Activated CD4-positive, alpha-beta memory T cell treated with anti-CD3 and anti-CD28 coated beads for 36 hours (primary cell): Measurements from ENCODE around the gene P3H1. TPM values are rescaled to one million over a fixed set of nuclear protein-coding genes. Genes with fewer than 3 reads are reported as not detected.

Experiments
- CTCF ChIA-PET: fragments of 350-600 bp; sonication (Branson Sonifier 250); formaldehyde crosslinking; loops from one replicate; lab custom pipeline; 2021; ENCODE audit warnings: antibody characterized with exemption, inconsistent platforms; lab: Charles Lee
- POLR2A ChIA-PET: fragments of 350-600 bp; sonication (Branson Sonifier 250); formaldehyde crosslinking; loops from one replicate; lab custom pipeline; 2021; ENCODE audit warnings: antibody characterized with exemption; lab: Charles Lee
- DNase-seq: peaks from one replicate; pipeline ENCODE4 v3.0.0-alpha.2; 2020
- H3K27ac Mint-ChIP-seq: one replicate; pipeline ENCODE4 v1.8.0; 2021; ENCODE audit warnings: mixed read lengths
- H3K27me3 Mint-ChIP-seq: one replicate; pipeline ENCODE4 v1.8.0; 2021; ENCODE audit warnings: mixed read lengths
- H3K36me3 Mint-ChIP-seq: one replicate; pipeline ENCODE4 v1.8.0; 2021; ENCODE audit warnings: mixed read lengths
- H3K4me1 Mint-ChIP-seq: one replicate; pipeline ENCODE4 v1.8.0; 2021; ENCODE audit warnings: low read depth, mixed read lengths
- H3K4me3 Mint-ChIP-seq: one replicate; pipeline ENCODE4 v1.8.0; 2021; ENCODE audit warnings: mild to moderate bottlenecking, mixed read lengths
- H3K9me3 Mint-ChIP-seq: one replicate; pipeline ENCODE4 v1.8.0; 2021; ENCODE audit warnings: mixed read lengths
- intact Hi-C: fragments of 100-400 bp; cut with micrococcal nuclease; formaldehyde crosslinking; loops from one replicate; pipeline ENCODE4 v1.15.1; 2023
- total RNA-seq, 2 experiments: library from RNA; stranded (reverse); gene quantifications; one replicate each; pipeline ENCODE4 v1.2.3, GENCODE V29; 2021

The P3H1 gene
- total RNA-seq, 2 experiments from 2014 or later, result 32.0 to 34.8 TPM

DNA sequence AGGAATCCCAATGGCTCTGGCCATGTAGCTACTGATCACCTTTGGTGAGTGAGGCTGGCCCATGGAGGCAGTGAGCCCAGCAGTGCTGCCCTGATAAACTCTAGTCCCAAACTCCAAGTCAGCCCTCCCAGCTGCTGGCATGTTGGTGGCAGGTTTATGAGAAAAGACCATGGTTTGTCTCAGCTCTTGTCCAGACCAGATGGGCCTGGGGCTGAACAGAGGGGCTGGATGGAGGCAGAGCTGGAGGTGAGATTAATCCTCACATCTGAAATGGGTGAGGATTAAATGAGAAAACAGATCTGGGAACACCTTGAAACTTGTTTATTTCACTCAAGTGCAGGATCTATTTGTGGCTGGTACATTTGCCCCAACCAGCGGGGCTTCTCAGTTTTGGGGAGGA lies 21.2 kb upstream of the P3H1 start:
- H3K36me3 Mint-ChIP-seq, result no peaks in the 10 kb centered on the region
- peaks cover 10% of the 10 kb centered on the region for H3K4me1 Mint-ChIP-seq
- POLR2A ChIA-PET, result no interaction called here
- CTCF ChIA-PET, result no interaction called here
- no peak overlapping the region for H3K4me3 Mint-ChIP-seq
- intact Hi-C loops, result no loop called here
- H3K27me3 Mint-ChIP-seq, result no peaks in the 10 kb centered on the region
- H3K27ac Mint-ChIP-seq, result no peak overlapping the region
- no peaks in the 10 kb centered on the region for H3K9me3 Mint-ChIP-seq
- no peak for DNase-seq

DNA sequence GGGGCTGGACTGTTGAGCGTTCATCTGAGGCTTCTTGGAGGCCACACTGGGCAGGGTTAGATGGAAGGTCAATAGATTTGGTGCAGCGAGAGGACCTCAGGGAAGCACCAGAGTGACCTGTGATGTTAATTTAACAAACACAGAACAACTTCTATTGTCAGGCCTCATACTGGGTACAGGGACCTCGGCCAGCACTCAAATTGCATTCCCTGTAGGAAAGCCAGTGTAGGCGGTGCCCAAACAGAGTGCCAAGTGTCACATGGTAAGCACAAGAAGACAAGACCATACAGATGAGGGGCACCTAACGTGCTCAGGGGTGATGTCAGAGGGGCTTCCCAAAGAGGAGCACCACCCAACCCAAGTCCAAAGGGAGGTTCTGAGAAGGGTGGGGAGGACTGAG lies 19.3 kb upstream of the P3H1 start:
- H3K4me3 Mint-ChIP-seq, result peak overlapping the region; percentile 40
- intact Hi-C loops, result no loop called here
- DNase-seq, result no peak
- peaks cover 10% of the 10 kb centered on the region for H3K4me1 Mint-ChIP-seq
- H3K27ac Mint-ChIP-seq, result no peak overlapping the region
- no peaks in the 10 kb centered on the region for H3K27me3 Mint-ChIP-seq
- ChIA-PET CTCF (no interaction called here), POLR2A (interaction anchor here (1.3 kb wide), 1 partner anchor 19 kb away, joined by 4 read pairs; the partner anchor contains the start of genes C1orf50 and P3H1)
- no peaks in the 10 kb centered on the region for H3K9me3 Mint-ChIP-seq
- H3K36me3 Mint-ChIP-seq, result peaks cover 3% of the 10 kb centered on the region

DNA sequence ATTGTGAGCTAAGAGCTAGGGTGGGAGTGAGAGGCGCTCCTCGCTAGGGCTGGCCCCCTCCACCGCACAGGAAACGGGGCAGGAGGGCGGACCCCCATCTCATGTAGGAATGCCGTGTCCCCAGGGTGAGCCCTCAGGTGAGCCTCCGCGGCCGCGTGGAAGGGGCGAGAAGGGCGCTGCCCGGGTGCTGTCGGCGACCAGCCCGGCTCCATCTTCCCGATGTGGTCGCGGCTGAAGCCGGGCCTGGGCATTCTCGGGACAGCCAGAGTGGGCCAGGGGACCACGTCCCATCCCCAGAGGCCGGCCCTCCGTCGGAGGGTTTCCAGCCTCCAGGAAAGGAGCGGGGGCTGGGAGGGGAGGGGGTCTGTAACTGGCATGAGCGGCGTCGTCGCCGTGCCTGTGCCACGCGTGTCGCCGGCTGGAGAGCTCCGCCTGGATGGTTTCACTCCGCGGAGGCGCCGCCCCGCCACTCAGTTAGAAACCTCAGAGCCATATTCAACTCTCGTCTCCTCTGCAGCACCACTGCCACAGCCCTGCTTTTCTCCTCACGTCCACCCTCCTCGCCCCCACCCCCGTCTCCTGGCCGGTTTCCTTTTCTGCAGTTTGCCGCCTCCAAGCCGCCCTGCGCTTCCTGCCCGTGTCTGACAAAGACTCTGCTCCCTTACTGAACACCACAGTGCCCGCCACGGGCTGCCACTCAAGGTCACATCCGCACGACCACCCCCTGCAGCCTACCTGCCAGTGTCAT lies 18.3 kb upstream of the P3H1 start, which contains the start of gene TMEM269:
TSS of gene TMEM269 (plus strand) at position 46 of the 748 bp plus-strand sequence. CDS start 4,903 bp downstream, outside the sequence.
- no peak within 1 kb of the TSS for H3K27ac Mint-ChIP-seq
- intact Hi-C loops, result no loop called here
- no peaks in the 10 kb centered on the region for H3K27me3 Mint-ChIP-seq
- CTCF ChIA-PET, result no interaction called here
- H3K4me3 Mint-ChIP-seq, result peak within 1 kb of the TSS; percentile 40
- H3K4me1 Mint-ChIP-seq, result peaks cover 10% of the 10 kb centered on the region
- POLR2A ChIA-PET, result interaction anchor here (1.3 kb wide), 1 partner anchor 18 kb away, joined by 4 read pairs; the partner anchor contains the start of genes C1orf50 and P3H1
- H3K36me3 Mint-ChIP-seq, result peaks cover 9% of the 10 kb centered on the region
- DNase-seq, result peak; percentile 78
- H3K9me3 Mint-ChIP-seq, result no peaks in the 10 kb centered on the region

DNA sequence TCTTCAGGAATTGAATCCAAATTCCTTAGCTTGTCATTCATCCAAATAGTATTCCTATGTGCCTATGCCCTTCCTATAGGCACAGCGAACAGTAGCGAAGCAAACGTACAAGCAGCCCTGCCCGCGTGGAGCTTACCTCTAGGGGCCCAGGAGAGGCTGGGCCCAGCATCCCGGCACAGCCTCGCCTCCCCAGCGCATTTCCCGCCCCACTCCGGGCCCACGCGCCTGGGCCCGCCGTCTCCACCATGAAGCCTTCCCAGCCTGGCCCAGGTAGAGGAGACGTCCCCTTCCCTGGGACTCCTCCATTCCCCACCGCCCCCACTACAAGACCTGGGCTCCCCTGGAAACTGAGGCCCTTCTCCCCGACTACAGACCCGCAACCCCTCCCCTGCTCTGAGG lies 17.7 kb upstream of the P3H1 start:
- intact Hi-C loops, result no loop called here
- H3K9me3 Mint-ChIP-seq, result no peaks in the 10 kb centered on the region
- POLR2A ChIA-PET, result no interaction called here
- H3K27ac Mint-ChIP-seq, result no peak overlapping the region
- no peak for DNase-seq
- peaks cover 10% of the 10 kb centered on the region for H3K36me3 Mint-ChIP-seq
- no peaks in the 10 kb centered on the region for H3K27me3 Mint-ChIP-seq
- no peak overlapping the region for H3K4me3 Mint-ChIP-seq
- H3K4me1 Mint-ChIP-seq, result peaks cover 10% of the 10 kb centered on the region
- CTCF ChIA-PET, result no interaction called here

DNA sequence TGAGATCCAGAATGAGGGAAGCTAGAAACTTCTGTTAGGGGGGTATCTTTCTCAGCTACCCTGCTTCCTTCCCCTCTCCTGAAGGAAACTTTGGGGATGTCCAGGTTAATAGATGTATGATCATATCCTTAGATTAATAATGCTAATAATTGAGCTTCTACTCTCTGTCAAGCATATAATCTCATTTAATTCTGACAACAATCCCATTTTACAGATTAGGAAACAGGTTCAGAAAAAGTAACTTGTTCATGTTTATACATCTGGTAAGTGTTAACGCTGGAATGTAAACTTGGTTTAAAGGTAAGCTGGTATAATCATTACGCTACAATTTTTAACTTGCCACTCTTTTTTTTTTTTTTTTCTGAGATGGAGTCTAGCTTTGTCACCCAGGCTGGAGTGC lies 16.3 kb upstream of the P3H1 start:
- no peak overlapping the region for H3K27ac Mint-ChIP-seq
- H3K9me3 Mint-ChIP-seq, result no peaks in the 10 kb centered on the region
- POLR2A ChIA-PET, result interaction anchor here (0.6 to 0.9 kb wide), 3 partner anchors 16 to 869 kb away, joined by 3 read pairs; partner anchors contain the start of genes C1orf50 and P3H1
- peaks cover 13% of the 10 kb centered on the region for H3K36me3 Mint-ChIP-seq
- peaks cover 12% of the 10 kb centered on the region for H3K4me1 Mint-ChIP-seq
- intact Hi-C loops, result no loop called here
- CTCF ChIA-PET, result interaction anchor here (0.8 to 1.6 kb wide), 2 partner anchors 17 to 38 kb away, joined by 3 to 5 read pairs; partner anchors contain the start of genes C1orf50 and P3H1
- H3K27me3 Mint-ChIP-seq, result no peaks in the 10 kb centered on the region
- no peak overlapping the region for H3K4me3 Mint-ChIP-seq
- DNase-seq, result no peak

DNA sequence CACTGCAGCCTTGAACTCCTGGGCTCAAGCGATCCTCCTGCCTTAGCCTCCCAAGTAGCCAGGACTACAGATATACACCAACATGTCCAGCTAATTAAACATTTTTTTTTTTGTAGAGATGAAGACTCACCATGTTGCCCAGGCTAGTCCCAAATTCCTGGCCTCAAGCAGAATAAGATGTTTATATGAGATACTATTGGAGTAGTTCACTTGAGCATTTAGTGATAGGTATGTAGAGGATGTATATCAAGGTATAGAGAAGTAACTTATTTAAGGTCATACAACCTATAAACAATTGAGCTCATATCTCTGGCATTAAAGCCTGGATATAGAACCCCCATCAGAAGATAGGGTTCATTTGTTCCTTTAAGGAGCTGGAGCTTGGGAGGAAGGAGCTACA lies 13.3 kb upstream of the P3H1 start:
- H3K27ac Mint-ChIP-seq, result no peak overlapping the region
- H3K4me1 Mint-ChIP-seq, result peaks cover 5% of the 10 kb centered on the region
- H3K36me3 Mint-ChIP-seq, result peaks cover 28% of the 10 kb centered on the region
- CTCF ChIA-PET, result interaction anchor here (1.0 to 2.4 kb wide), 4 partner anchors 41 to 293 kb away, joined by 3 to 16 read pairs (median 4); no protein-coding TSS in a partner anchor
- H3K27me3 Mint-ChIP-seq, result no peaks in the 10 kb centered on the region
- DNase-seq, result no peak
- no peaks in the 10 kb centered on the region for H3K9me3 Mint-ChIP-seq
- POLR2A ChIA-PET, result interaction anchor here (0.7 to 1.9 kb wide), 2 partner anchors 13 to 86 kb away, joined by 3 to 7 read pairs; partner anchors contain the start of genes C1orf50 and P3H1
- intact Hi-C loops, result no loop called here
- H3K4me3 Mint-ChIP-seq, result no peak overlapping the region

DNA sequence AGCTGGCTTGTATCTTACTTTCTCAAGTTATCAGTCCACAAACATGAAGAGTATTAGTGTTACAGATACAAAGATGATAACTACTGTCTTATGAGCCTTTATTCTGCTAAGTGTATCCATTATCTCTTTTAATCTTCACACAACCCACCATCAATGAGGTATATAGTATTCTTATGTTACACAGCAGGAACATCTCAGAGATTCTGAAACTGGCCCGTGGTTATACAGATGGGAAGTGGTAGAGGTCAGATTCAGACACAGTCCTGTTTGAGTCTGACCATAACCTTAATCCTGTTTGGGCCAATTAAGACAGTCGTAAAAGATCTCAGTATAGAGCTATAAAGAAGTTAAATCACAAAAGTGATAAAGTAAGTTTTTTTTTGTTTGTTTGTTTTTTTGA lies 12.9 kb upstream of the P3H1 start:
- Mint-ChIP-seq H3K4me3 (no peak overlapping the region), H3K27ac (no peak overlapping the region), H3K27me3 (no peaks in the 10 kb centered on the region), H3K9me3 (no peaks in the 10 kb centered on the region), H3K4me1 (peaks cover 9% of the 10 kb centered on the region), H3K36me3 (peaks cover 33% of the 10 kb centered on the region)
- ChIA-PET POLR2A (interaction anchor here (0.6 to 1.9 kb wide), 3 partner anchors 13 to 713 kb away, joined by 3 to 7 read pairs (median 3); partner anchors contain the start of genes C1orf50 and P3H1), CTCF (interaction anchor here (1.0 to 3.9 kb wide), 6 partner anchors 13 to 293 kb away, joined by 3 to 27 read pairs (median 10); partner anchors contain the start of genes C1orf50 and P3H1)
- intact Hi-C loops, result no loop called here
- no peak for DNase-seq

DNA sequence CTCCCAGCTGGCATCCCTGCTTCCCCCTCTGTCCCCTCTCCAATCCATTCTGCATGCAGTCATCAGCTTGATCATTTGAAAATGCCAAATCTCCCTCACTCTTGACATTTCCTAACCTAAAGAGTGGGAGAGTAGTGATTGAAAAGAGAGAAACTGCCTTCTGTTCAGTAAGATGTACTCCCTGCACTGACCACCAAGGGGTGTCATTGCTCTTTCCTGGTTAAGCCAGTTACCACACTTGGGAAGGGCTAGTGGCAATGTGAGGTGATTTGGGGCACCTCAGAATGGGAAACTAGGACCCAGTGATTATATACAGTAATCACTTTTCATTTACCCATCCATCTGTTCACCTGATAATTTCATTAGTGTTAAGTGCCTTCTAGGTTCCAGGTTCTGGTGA lies 11.0 kb upstream of the P3H1 start:
- Mint-ChIP-seq H3K4me3 (no peak overlapping the region), H3K4me1 (peaks cover 20% of the 10 kb centered on the region), H3K27me3 (no peaks in the 10 kb centered on the region), H3K27ac (no peak overlapping the region), H3K36me3 (peaks cover 41% of the 10 kb centered on the region), H3K9me3 (no peaks in the 10 kb centered on the region)
- POLR2A ChIA-PET, result no interaction called here
- CTCF ChIA-PET, result interaction anchor here (0.8 to 3.9 kb wide), 14 partner anchors 8 to 295 kb away, joined by 3 to 55 read pairs (median 6); partner anchors contain the start of genes C1orf50, P3H1, SVBP and ZNF691
- DNase-seq, result peak; percentile 41
- intact Hi-C loops, result loop anchor here (1.0 kb wide), 1 partner anchor 295 kb away; no protein-coding TSS in a partner anchor

DNA sequence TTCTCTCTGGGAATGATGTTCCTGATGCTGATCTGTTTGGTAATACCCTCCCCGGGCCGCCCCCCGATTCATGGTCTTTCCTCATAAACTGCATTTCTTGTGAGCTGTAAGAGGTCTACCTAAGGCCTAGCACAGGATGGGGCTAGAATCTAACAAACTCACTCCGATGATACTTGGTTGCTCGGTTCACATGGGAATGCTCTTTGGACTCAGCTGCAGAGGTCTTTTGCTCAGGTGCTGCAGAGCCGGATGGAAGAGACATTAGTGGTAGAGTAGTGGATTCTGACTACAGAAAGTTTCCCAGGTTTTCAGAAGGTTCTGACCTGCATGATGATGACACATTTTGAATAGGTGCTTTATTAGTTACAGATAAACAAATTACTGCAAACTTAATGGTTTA lies 9.7 kb upstream of the P3H1 start:
- CTCF ChIA-PET, result interaction anchor here (0.9 to 3.9 kb wide), 7 partner anchors 10 to 297 kb away, joined by 4 to 55 read pairs (median 21); partner anchors contain the start of genes C1orf50, P3H1, SVBP and ZNF691
- intact Hi-C loops, result no loop called here
- peaks cover 27% of the 10 kb centered on the region for H3K4me1 Mint-ChIP-seq
- POLR2A ChIA-PET, result interaction anchor here (1.0 kb wide), 1 partner anchor 9 kb away, joined by 3 read pairs; the partner anchor contains the start of genes C1orf50 and P3H1
- no peak for DNase-seq
- no peaks in the 10 kb centered on the region for H3K27me3 Mint-ChIP-seq
- no peak overlapping the region for H3K27ac Mint-ChIP-seq
- no peaks in the 10 kb centered on the region for H3K9me3 Mint-ChIP-seq
- H3K36me3 Mint-ChIP-seq, result peaks cover 42% of the 10 kb centered on the region
- H3K4me3 Mint-ChIP-seq, result no peak overlapping the region

DNA sequence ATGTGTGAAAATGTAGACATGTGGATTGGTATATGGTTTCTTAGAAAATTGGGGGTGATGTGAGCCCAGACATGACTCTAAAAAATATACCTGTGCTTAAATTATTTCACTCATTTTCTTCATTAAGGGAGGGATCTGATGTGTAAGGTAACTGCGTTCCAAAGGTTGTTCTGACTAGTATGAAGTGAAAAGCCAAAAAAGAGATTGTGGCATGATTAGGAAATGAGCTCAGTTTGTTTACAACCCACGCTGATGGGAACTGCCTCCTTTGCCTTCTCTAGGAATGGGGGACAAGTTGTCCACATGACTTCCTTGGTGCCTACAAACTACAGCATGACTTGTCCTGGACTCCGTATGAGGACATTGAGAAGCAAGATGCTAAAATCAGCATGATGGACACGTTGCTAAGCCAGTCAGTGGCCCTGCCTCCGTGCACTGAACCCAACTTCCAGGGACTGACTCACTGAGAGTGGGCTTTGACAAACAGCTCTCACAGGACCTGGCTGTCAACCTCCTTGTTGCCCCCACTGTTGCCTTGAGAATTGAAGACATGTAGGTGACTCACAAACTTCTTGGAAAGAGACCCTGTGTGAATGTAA lies 8.2 kb upstream of the P3H1 start:
- Mint-ChIP-seq H3K27ac (peak overlapping the region; percentile 42), H3K27me3 (no peaks in the 10 kb centered on the region), H3K4me1 (peaks cover 33% of the 10 kb centered on the region), H3K4me3 (no peak overlapping the region), H3K9me3 (no peaks in the 10 kb centered on the region), H3K36me3 (peaks cover 40% of the 10 kb centered on the region)
- POLR2A ChIA-PET, result no interaction called here
- no peak for DNase-seq
- CTCF ChIA-PET, result no interaction called here
- intact Hi-C loops, result no loop called here

DNA sequence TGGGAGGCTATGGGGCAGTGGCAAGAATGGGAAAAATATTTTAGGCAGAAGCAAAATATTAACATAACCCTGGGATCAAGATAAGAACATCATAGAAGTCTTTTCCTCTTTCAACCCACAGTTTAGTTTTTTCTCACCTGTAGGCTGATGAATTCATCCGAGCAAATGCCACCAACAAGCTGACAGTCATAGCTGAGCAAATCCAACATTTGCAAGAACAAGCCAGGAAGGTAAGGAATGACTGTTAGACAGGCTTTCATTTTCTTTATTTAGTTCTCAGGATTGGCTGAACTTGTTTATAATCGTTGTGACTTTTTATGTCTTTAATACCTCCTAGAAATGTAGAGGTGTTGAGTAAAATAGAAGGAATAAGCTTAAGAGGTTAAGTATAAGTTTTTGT lies 6.6 kb upstream of the P3H1 start:
- H3K36me3 Mint-ChIP-seq, result peaks cover 40% of the 10 kb centered on the region

More for the DNA sequence above, 6.6 kb upstream of the P3H1 start:
- ChIA-PET CTCF (interaction anchor here (0.6 to 1.5 kb wide), 5 partner anchors 7 to 300 kb away, joined by 3 to 7 read pairs (median 4); no protein-coding TSS in a partner anchor), POLR2A (interaction anchor here (2.3 kb wide), 1 partner anchor 91 kb away, joined by 7 read pairs; the partner anchor contains the start of gene YBX1)
- no peaks in the 10 kb centered on the region for H3K27me3 Mint-ChIP-seq
- no peak overlapping the region for H3K4me3 Mint-ChIP-seq
- H3K4me1 Mint-ChIP-seq, result peaks cover 46% of the 10 kb centered on the region
- peak overlapping the region; percentile 47 for H3K27ac Mint-ChIP-seq
- no peaks in the 10 kb centered on the region for H3K9me3 Mint-ChIP-seq
- intact Hi-C loops, result no loop called here
- no peak for DNase-seq
